ENCODE results near the gene PVR. TPM values are rescaled to one million over a fixed set of nuclear protein-coding genes. Genes with fewer than 3 reads are reported as not detected.
"Not testable (repeated sequence)": the region's sequence is repeated elsewhere in the genome, so short reads cannot be mapped to it uniquely, and the experiment has no call there.

PVR gene
- total RNA-seq, 1 donor from 2014 or later, result 102 TPM

GRCh38 chr19:44683434-44684210, 39.9 kb downstream of the PVR start:
- FAIRE-seq, result no peak
- DNase-seq (ENCODE audit: low read depth), result no peak
- H3K4me3 ChIP-seq (ENCODE audit: low read depth, low read length), result no peak overlapping the region
- H3K36me3 ChIP-seq (ENCODE audit: control insufficient read depth, insufficient read depth, low read length), result peaks cover 7% of the 10 kb centered on the region
- TF ChIP-seq CTCF (IDR thresholded peaks at IDR 0.05; ENCODE audit: insufficient read depth, low read length, severe bottlenecking), result no peak
- no peaks in the 10 kb centered on the region for H3K27me3 ChIP-seq (ENCODE audit: control insufficient read depth, insufficient read depth, low read length)

DNA sequence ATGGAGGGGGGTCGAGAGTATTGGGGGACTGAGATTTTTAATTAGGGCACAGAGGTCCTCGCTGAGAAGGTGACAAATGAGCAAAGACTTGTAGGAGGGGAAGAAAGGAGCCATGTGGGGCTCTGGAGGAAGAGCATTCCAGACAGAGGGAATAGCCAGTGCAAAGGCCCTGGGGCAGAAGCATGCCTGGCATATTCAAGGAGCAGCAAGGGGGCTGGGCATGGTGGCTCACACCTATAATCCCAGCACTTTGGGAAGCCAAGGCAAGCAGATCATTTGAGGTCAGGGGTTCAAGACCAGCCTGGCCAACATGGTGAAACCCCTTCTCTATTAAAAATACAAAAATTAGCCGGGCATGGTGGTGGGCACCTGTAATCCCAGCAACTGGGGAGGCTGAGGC, 40.7 kb downstream of the PVR start:
- not testable (repeated sequence) for H3K27me3 ChIP-seq (ENCODE audit: control insufficient read depth, insufficient read depth, low read length); H3K36me3 ChIP-seq (ENCODE audit: control insufficient read depth, insufficient read depth, low read length); DNase-seq (ENCODE audit: low read depth); H3K4me3 ChIP-seq (ENCODE audit: low read depth, low read length); FAIRE-seq

GRCh38 chr19:44684892-44685863, 41.5 kb downstream of the PVR start:
- no peak for TF ChIP-seq CTCF (IDR thresholded peaks at IDR 0.05; ENCODE audit: insufficient read depth, low read length, severe bottlenecking)
- DNase-seq (ENCODE audit: low read depth) (peak; percentile 84), FAIRE-seq (no peak)
- Histone ChIP-seq H3K4me3 (ENCODE audit: low read depth, low read length) (no peak overlapping the region), H3K36me3 (ENCODE audit: control insufficient read depth, insufficient read depth, low read length) (peaks cover 3% of the 10 kb centered on the region), H3K27me3 (ENCODE audit: control insufficient read depth, insufficient read depth, low read length) (no peaks in the 10 kb centered on the region)

DNA sequence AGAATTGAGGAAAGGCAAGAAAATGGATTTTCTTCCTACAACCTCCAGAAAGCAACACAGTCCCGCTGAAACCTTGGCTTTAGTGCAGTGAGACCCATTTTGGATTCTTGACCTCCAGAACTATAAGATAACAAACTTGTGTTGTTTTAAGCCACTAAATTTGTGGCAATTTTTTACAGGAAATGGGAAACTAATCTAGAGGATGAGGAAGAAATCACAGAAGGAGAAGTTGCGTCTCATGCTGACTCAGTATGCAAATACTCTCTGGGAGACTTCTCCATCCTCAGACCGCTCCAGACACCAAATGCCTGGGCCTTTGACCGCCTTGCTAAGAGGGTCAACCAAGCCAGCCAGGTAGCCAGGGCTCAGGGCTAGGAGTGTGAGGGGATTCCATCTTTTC, 42.2 kb downstream of the PVR start:
- H3K36me3 ChIP-seq (ENCODE audit: control insufficient read depth, insufficient read depth, low read length), result peaks cover 3% of the 10 kb centered on the region
- TF ChIP-seq CTCF (IDR thresholded peaks at IDR 0.05; ENCODE audit: insufficient read depth, low read length, severe bottlenecking), result no peak
- no peaks in the 10 kb centered on the region for H3K27me3 ChIP-seq (ENCODE audit: control insufficient read depth, insufficient read depth, low read length)
- H3K4me3 ChIP-seq (ENCODE audit: low read depth, low read length), result no peak overlapping the region
- DNase-seq (ENCODE audit: low read depth) (peak; percentile 50), FAIRE-seq (no peak)

GRCh38 chr19:44686896-44687295, 43.2 kb downstream of the PVR start:
- Histone ChIP-seq H3K4me3 (ENCODE audit: low read depth, low read length) (no peak overlapping the region), H3K36me3 (ENCODE audit: control insufficient read depth, insufficient read depth, low read length) (peaks cover 1% of the 10 kb centered on the region), H3K27me3 (ENCODE audit: control insufficient read depth, insufficient read depth, low read length) (no peaks in the 10 kb centered on the region)
- DNase-seq (ENCODE audit: low read depth) (no peak), FAIRE-seq (no peak)
- TF ChIP-seq CTCF (IDR thresholded peaks at IDR 0.05; ENCODE audit: insufficient read depth, low read length, severe bottlenecking), result no peak

DNA sequence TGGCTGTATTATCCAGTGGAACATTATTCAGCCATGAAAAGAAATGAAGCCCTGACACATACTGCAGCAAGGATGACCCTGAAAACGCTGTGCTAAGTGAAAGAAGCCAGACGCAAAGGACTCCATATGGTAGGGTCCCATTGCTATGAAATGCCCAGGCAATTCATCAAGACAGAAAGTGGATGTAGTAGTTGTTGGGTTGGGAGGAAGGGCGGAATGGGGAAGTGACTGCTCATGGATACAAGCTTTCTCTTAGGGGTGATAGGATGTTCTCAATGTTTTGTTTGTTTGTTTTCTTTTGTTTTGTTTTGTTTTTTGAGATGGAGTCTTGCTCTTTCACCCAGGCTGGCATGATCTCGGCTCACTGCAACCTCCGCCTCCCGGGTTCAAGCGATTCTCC, 44.2 kb downstream of the PVR start:
- Histone ChIP-seq H3K4me3 (ENCODE audit: low read depth, low read length) (no peak overlapping the region), H3K27me3 (ENCODE audit: control insufficient read depth, insufficient read depth, low read length) (no peaks in the 10 kb centered on the region), H3K36me3 (ENCODE audit: control insufficient read depth, insufficient read depth, low read length) (no peaks in the 10 kb centered on the region)
- FAIRE-seq (no peak), DNase-seq (ENCODE audit: low read depth) (no peak)
- TF ChIP-seq CTCF (IDR thresholded peaks at IDR 0.05; ENCODE audit: insufficient read depth, low read length, severe bottlenecking), result no peak

Data from bronchial epithelial cell (primary cell).